HG03196 (cell line): Measurements from ENCODE around the gene SPDYC.
"Not testable (repeated sequence)": the region's sequence is repeated elsewhere in the genome, so short reads cannot be mapped to it uniquely, and the experiment has no call there.

Experiments
- ATAC-seq: cut with Tn5 transposase; IDR thresholded peaks from one replicate; pipeline ENCODE4 v1.9.1; 2021; ENCODE audit not compliant: unreplicated experiment

The SPDYC gene

GRCh38 chr11:65167656-65168055 lies 2.4 kb upstream of the SPDYC start:
- ATAC-seq, result no peak

GRCh38 chr11:65169164-65169641 lies 830 bp upstream of the SPDYC start:
- no peak for ATAC-seq

- no peak for ATAC-seq
Measured at GRCh38 chr11:65172600-65172999, 2.6 kb downstream of the SPDYC start.

GRCh38 chr11:65174571-65175010 lies 4.6 kb downstream of the SPDYC start:
- ATAC-seq, result not testable (repeated sequence)

- no peak for ATAC-seq
Measured at GRCh38 chr11:65180877-65181568, 11.0 kb downstream of the SPDYC start.

- no peak for ATAC-seq
Measured at GRCh38 chr11:65181569-65182257, 11.7 kb downstream of the SPDYC start, which contains the start of gene CAPN1. CAPN1 (plus strand) TSS chr11:65181928; CDS start chr11:65182702, 774 bp downstream.

GRCh38 chr11:65182258-65183170 lies 12.5 kb downstream of the SPDYC start:
- ATAC-seq, result no peak

GRCh38 chr11:65183201-65183891 lies 13.3 kb downstream of the SPDYC start:
- no peak for ATAC-seq

- ATAC-seq, result no peak
Measured at GRCh38 chr11:65184146-65184545, 14.1 kb downstream of the SPDYC start.

GRCh38 chr11:65185171-65185570 lies 15.1 kb downstream of the SPDYC start:
- ATAC-seq, result no peak

GRCh38 chr11:65185869-65186341 lies 15.9 kb downstream of the SPDYC start:
- no peak for ATAC-seq

- ATAC-seq, result no peak
Measured at GRCh38 chr11:65186701-65187100, 16.7 kb downstream of the SPDYC start.

- ATAC-seq, result no peak
Measured at GRCh38 chr11:65187146-65187675, 17.2 kb downstream of the SPDYC start.

GRCh38 chr11:65187971-65188461 lies 18.0 kb downstream of the SPDYC start:
- no peak for ATAC-seq

GRCh38 chr11:65188486-65188885 lies 18.5 kb downstream of the SPDYC start:
- ATAC-seq, result no peak

GRCh38 chr11:65189191-65189590 lies 19.2 kb downstream of the SPDYC start:
- no peak for ATAC-seq

- no peak for ATAC-seq
Measured at GRCh38 chr11:65194564-65194963, 24.5 kb downstream of the SPDYC start.

GRCh38 chr11:65204143-65204542 lies 34.1 kb downstream of the SPDYC start:
- no peak for ATAC-seq

- no peak for ATAC-seq
Measured at GRCh38 chr11:65204646-65205601, 34.9 kb downstream of the SPDYC start.
